Motor neuron (in vitro differentiated cells): Measurements from ENCODE around the gene DHDH. TPM values are rescaled to one million over a fixed set of nuclear protein-coding genes. Genes with fewer than 3 reads are reported as not detected.
A peak's percentile ranks its signal among the peaks of the same experiment; 100 is the strongest.
"Not testable (repeated sequence)": the region's sequence is repeated elsewhere in the genome, so short reads cannot be mapped to it uniquely, and the experiment has no call there.

Experiments
- ATAC-seq, 8 experiments: fragments of 200-7000 bp; cut with Tn5 transposase; replicated peaks in 6 of 8; 2 replicates each; pipeline ENCODE4 v1.8.0; 2021; ENCODE audit warnings: mild to moderate bottlenecking in 8 of 8, moderate library complexity in 8 of 8
- H3K27ac ChIP-seq, 2 donors: fragments of 250-450 bp; sonication (Bioruptor Pico); 2 replicates each; pipeline ENCODE4 v1.9.0; 2021; ENCODE audit warnings: antibody characterized with exemption in 2 of 2, mild to moderate bottlenecking in 2 of 2, moderate library complexity in 1 of 2
- H3K4me1 ChIP-seq, 2 donors: fragments of 250-450 bp; sonication (Bioruptor Pico); replicated peaks in 1 of 2; 2 replicates each; pipeline ENCODE4 v1.6.1; 2021; ENCODE audit warnings: antibody characterized with exemption in 2 of 2, mild to moderate bottlenecking in 2 of 2, moderate library complexity in 1 of 2
- H3K4me3 ChIP-seq, 5 donors: fragments of 250-450 bp; sonication (Bioruptor Pico); 2 replicates each; pipeline ENCODE4 v1.9.0; 2021; ENCODE audit warnings: antibody characterized with exemption in 5 of 5, mild to moderate bottlenecking in 5 of 5, moderate library complexity in 4 of 5
- WGBS, 10 experiments: fragments of 450-650 bp; shearing (Covaris generic); methylation state at CpG; one replicate each; pipeline ENCODE4 v1.0.0; 2022; 5-methylcytosine and 5-hydroxymethylcytosine counted together
- in situ Hi-C, 9 experiments: fragments of 400-800 bp; cut with MboI; loops; one replicate each; pipeline ENCODE4 v1.15.0; 2021; ENCODE audit warnings: low sequenced_read_pairs in 9 of 9, low pct_unique_long_range_greater_than_20kb in 2 of 9; ENCODE audit not compliant: unreplicated experiment in 9 of 9
- total RNA-seq, 8 experiments: library from RNA; unstranded; fragments of 300-600 nt; gene quantifications; 2 replicates each; pipeline versions ENCODE4 v1.2.3 to v1.2.4, GENCODE V29; 2022

Gene DHDH
- total RNA-seq, 8 experiments from 2014 or later = 0.32 to 0.81 (median 0.50) TPM; not detected in 3

DNA sequence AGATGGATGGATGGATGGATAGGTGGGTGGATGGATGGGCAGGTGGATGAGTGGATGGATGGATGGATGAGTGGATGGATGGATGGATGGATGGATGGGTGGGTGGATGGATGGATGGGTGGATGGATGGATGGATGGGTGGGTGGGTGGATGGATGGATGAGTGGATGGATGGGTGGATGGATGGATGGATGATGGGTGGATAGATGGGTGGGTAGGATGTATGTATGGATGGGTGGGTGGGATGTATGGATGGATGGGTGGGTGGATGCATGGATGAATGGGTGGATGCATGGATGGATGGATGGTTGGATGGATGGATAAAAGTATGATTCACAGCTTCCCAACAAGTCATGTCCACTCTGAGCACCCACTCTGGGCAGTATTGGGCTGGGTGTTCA, 29.7 kb upstream of the DHDH start:
- H3K27ac ChIP-seq, H3K4me1 ChIP-seq, H3K4me3 ChIP-seq, in situ Hi-C loops, ATAC-seq: not testable (repeated sequence)

GRCh38 chr19:48905664-48906063, 27.8 kb upstream of the DHDH start:
- Histone ChIP-seq H3K4me1 (peaks cover 5 to 8% of the 10 kb centered on the region in 2 donors), H3K27ac (no peak overlapping the region), H3K4me3 (no peak overlapping the region)
- WGBS, 10 experiments = 20 to 100% (median 95%) methylated on average over 1 to 9 of the region's 14 CpGs; no CpG with 5 or more reads in 6 of the 10 experiments
- in situ Hi-C loops = no loop called here
- no peak for ATAC-seq

DNA sequence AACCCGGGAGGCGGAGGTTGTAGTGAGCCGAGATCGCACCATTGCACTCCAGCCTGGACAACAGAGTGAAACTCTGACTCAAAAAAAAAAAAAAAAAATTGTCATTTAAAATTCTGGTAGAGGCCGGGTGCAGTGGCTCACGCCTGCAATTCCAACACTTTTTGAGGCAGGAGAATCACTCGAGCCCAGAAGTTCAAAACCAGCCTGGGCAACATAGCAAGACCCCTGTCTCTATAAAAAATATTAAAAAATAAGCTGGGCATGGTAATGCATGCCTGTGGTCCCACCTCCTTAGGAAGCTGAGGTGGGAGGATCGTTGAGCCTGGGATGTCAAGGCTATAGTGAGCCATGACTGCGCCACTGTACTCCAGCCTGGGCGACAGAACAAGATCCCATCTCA, 27.2 kb upstream of the DHDH start:
- Histone ChIP-seq H3K4me1 (peaks cover under 1 to 1% of the 10 kb centered on the region in 2 donors), H3K27ac (no peak overlapping the region), H3K4me3 (no peak overlapping the region)
- WGBS, 10 experiments = 70 to 100% (median 93%) methylated on average over 2 to 8 of the region's 10 CpGs; no CpG with 5 or more reads in 2 of the 10 experiments
- ATAC-seq = no peak
- in situ Hi-C loops = no loop called here

DNA sequence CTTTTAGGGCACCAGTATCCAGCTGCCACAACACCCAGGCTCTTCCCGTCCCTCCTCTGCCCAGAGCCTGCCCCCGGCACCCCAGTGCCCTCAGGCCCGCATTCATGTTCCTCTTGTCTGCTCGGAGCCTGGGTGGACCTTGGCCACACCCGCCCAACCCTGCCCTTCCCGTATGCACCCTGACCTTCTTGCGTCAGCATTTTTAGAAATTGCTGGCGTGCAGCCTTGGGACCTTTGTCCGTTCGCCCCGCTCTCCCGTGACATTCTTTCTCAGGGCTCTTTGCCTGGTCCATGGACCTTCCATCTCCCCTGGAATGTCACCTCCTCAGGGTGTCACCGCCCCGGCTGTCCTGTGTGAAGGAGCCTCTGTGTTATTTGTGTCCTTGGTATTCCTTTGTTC, 25.8 kb upstream of the DHDH start:
- H3K4me1 ChIP-seq = no peaks in the 10 kb centered on the region
- WGBS, 10 experiments = 10 to 94% (median 91%) methylated on average over 2 to 9 of the region's 14 CpGs; no CpG with 5 or more reads in 5 of the 10 experiments
- in situ Hi-C loops = no loop called here
- peak in 4 of 8 experiments; percentile 12 to 47 (median 34) for ATAC-seq
- no peak overlapping the region for H3K4me3 ChIP-seq
- H3K27ac ChIP-seq = no peak overlapping the region

- H3K27ac ChIP-seq, H3K4me1 ChIP-seq, in situ Hi-C loops, ATAC-seq, H3K4me3 ChIP-seq: not testable (repeated sequence)
- 82 to 100% (median 100%) methylated on average over 1 to 9 of the region's 11 CpGs; no CpG with 5 or more reads in 2 of the 10 experiments for WGBS, 10 experiments
These were observed 23.9 kb upstream of the DHDH start for GRCh38 chr19:48909424-48910077.

DNA sequence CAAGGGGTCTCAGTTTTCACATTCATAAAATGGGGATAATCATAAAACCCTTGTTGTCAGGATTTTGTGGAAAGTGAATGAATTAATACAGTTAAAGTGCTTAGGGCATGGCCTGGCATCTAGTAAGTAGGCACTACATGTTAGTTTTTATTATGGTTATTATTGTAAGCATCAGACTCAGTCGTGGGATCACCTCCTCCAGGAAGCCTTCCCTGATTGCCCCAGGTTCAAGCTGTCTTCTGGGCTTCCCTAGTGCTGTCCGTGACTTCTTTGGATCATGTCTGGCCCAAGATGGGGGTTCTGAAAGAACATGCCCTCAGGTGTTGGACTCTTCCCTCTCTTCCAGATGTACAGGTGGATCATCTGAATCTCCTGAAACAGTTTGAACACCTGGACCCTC, 22.7 kb upstream of the DHDH start:
- no peak for ATAC-seq
- WGBS, 10 experiments = 33 to 93% (median 88%) methylated on average over 1 to 2 of the region's 2 CpGs; no CpG with 5 or more reads in 5 of the 10 experiments
- Histone ChIP-seq H3K27ac (no peak overlapping the region), H3K4me3 (no peak overlapping the region), H3K4me1 (no peaks in the 10 kb centered on the region)
- in situ Hi-C loops = no loop called here

GRCh38 chr19:48913114-48913889, 20.2 kb upstream of the DHDH start:
- in situ Hi-C loops = no loop called here
- no peaks in the 10 kb centered on the region for H3K4me1 ChIP-seq
- ATAC-seq = peak in 3 of 8 experiments; percentile 58 to 98 (median 84)
- WGBS, 10 experiments = 0 to 100% (median 89%) methylated on average over 1 to 8 of the region's 9 CpGs; no CpG with 5 or more reads in 5 of the 10 experiments
- no peak overlapping the region for H3K27ac ChIP-seq
- no peak overlapping the region for H3K4me3 ChIP-seq

DNA sequence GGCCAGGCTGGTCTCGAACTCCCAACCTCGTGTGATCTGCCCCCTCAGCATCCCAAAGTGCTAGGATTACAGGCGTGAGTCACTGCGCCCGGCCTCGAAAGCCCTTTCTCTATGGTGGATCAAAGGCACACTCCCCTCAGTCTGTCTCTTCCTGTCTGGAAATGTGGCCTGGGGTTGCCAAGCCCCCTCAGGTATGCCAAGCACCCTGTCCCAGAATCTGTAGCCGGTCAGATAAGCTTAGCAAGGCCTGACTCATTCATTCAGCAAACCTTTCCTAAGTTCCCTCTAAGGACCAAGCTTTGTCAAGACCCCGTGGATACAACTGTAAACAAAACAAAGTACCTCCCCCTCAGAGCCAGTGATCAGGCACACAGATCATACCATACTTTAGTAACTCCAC, 19.3 kb upstream of the DHDH start:
- Histone ChIP-seq H3K4me1 (no peaks in the 10 kb centered on the region), H3K4me3 (no peak overlapping the region), H3K27ac (no peak overlapping the region)
- 90 to 100% (median 100%) methylated on average over 1 to 5 of the region's 8 CpGs; no CpG with 5 or more reads in 3 of the 10 experiments for WGBS, 10 experiments
- in situ Hi-C loops = no loop called here
- ATAC-seq = no peak

DNA sequence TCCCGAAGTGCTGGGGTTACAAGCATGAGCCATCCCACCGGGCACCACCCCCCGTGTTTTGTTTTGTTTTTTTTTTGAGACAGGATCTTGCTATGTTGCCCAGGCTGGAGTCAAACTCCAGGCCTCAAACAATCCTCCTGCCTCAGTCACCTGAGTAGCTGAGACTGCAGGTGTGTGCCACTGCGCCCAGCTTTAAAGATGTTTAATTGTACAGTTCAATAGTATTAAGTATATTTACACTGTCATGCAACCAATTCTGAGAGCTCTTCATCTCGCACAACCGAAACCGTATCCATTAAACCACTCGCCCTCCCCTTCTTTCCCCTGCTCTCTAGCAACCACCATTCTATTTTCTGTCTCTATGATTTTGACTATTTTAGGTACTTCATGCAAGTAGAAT, 17.7 kb upstream of the DHDH start:
- Histone ChIP-seq H3K27ac (no peak overlapping the region), H3K4me3 (no peak overlapping the region), H3K4me1 (no peaks in the 10 kb centered on the region)
- ATAC-seq = no peak
- in situ Hi-C loops = no loop called here
- 60 to 95% (median 80%) methylated on average over 3 to 7 of the region's 8 CpGs; no CpG with 5 or more reads in 4 of the 10 experiments for WGBS, 10 experiments

DNA sequence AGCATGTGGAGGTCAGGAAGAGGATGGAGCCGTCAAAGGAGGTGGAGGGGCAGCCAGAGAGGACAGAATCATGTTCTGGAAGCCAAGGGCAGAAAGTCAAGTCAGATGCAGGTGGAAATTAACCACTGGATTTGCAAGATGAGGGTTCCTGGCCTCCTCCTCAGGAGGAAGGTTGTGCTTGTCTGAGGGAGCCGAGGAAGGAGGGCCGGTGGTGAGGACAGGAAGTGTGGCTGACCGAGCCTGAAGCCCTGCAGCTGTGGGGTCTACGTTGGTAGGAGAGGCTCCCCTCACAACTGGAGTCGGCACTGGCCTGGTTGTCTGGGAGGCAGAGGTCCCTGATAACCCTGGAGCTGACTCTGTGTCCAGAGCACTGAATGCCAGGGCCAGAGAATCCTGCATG, 15.4 kb upstream of the DHDH start:
- in situ Hi-C loops = no loop called here
- WGBS, 10 experiments = 60 to 92% (median 87%) methylated on average over 1 to 4 of the region's 6 CpGs; no CpG with 5 or more reads in 5 of the 10 experiments
- Histone ChIP-seq H3K4me3 (no peak overlapping the region), H3K4me1 (no peaks in the 10 kb centered on the region), H3K27ac (no peak overlapping the region)
- ATAC-seq = peak in 1 of 8 experiments; percentile 2

DNA sequence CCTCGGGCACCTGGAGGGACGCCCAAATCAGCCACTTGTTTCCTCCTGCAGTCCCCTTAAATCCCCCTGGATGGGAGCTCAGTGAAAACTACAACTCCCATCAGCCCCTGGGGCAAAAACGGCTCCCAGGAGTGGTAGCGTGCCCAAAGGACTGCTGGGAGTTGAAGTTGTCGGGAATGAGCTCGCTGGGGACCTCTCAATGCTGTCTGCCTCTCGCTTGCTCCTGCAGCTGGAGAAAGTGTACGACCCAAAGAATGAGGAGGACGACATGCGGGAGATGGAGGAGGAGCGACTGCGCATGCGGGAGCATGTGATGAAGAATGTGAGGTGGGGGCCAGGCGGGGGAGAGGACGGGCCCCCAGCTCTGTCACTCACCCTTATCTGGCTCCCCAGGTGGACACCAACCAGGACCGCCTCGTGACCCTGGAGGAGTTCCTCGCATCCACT, 14.7 kb upstream of the DHDH start:
- Histone ChIP-seq H3K27ac (no peak overlapping the region), H3K4me3 (no peak overlapping the region), H3K4me1 (no peaks in the 10 kb centered on the region)
- ATAC-seq = peak in 7 of 8 experiments; percentile 10 to 79 (median 70)
- in situ Hi-C loops = no loop called here
- 60 to 89% (median 71%) methylated on average over 1 to 7 of the region's 18 CpGs; no CpG with 5 or more reads in 6 of the 10 experiments for WGBS, 10 experiments

GRCh38 chr19:48919271-48919670, 14.2 kb upstream of the DHDH start:
- H3K4me1 ChIP-seq, H3K4me3 ChIP-seq, ATAC-seq, in situ Hi-C loops, H3K27ac ChIP-seq: not testable (repeated sequence)
- 67 to 100% (median 97%) methylated on average over 1 to 7 of the region's 8 CpGs; no CpG with 5 or more reads in 2 of the 10 experiments for WGBS, 10 experiments

DNA sequence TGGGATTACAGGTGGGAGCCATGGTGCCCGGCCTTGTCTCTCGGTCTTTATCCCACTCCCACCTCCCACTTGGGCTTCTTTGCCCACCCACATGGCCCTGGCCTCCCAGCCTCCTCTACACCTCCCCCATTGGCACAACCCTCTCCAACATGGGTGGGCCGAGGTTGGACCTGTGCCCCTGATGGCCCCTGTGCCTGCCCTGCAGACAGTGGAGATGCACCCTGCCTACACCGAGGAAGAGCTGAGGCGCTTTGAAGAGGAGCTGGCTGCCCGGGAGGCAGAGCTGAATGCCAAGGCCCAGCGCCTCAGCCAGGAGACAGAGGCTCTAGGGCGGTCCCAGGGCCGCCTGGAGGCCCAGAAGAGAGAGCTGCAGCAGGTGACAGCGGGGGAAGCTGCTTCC, 12.6 kb upstream of the DHDH start:
- Histone ChIP-seq H3K4me1 (no peaks in the 10 kb centered on the region), H3K4me3 (no peak overlapping the region), H3K27ac (no peak overlapping the region)
- in situ Hi-C loops = no loop called here
- ATAC-seq = no peak
- 90 to 100% methylated on average over 2 to 4 of the region's 10 CpGs; no CpG with 5 or more reads in 8 of the 10 experiments for WGBS, 10 experiments
